GM19025 (cell line): Measurements from ENCODE around the gene TRIM68.

Source experiments
- ATAC-seq: cut with Tn5 transposase; IDR thresholded peaks from one replicate; pipeline ENCODE4 v1.9.1; 2021; ENCODE audit warnings: mild to moderate bottlenecking, low read depth, moderate library complexity; ENCODE audit not compliant: unreplicated experiment

TRIM68 gene

GRCh38 chr11:4606231-4607015 lies 1.6 kb downstream of the TRIM68 start:
- no peak for ATAC-seq

GRCh38 chr11:4605057-4605456 lies 3.0 kb downstream of the TRIM68 start:
- ATAC-seq, result no peak

GRCh38 chr11:4593739-4594138 lies 14.3 kb downstream of the TRIM68 start, which contains the start of gene OR52I1:
Gene OR52I1, plus strand, starts transcription at chr11:4594039. Its CDS starts 0 bp downstream, at chr11:4594039.
- ATAC-seq, result no peak

- ATAC-seq, result no peak
Observed at GRCh38 chr11:4589017-4589416, 19.0 kb downstream of the TRIM68 start.

- ATAC-seq, result no peak
Observed at GRCh38 chr11:4581443-4581842, 26.6 kb downstream of the TRIM68 start, which contains the start of gene OR52I2. Gene OR52I2, plus strand, starts transcription at chr11:4581743.

- no peak for ATAC-seq
Observed at GRCh38 chr11:4580124-4580523, 27.9 kb downstream of the TRIM68 start.

GRCh38 chr11:4578624-4579023 lies 29.4 kb downstream of the TRIM68 start:
- no peak for ATAC-seq

GRCh38 chr11:4577761-4578160 lies 30.3 kb downstream of the TRIM68 start:
- ATAC-seq, result no peak

- no peak for ATAC-seq
Observed at GRCh38 chr11:4576880-4577279, 31.2 kb downstream of the TRIM68 start.

- no peak for ATAC-seq
Observed at GRCh38 chr11:4569075-4569474, 39.0 kb downstream of the TRIM68 start.

GRCh38 chr11:4565371-4565770 lies 42.7 kb downstream of the TRIM68 start:
- no peak for ATAC-seq

GRCh38 chr11:4560467-4560866 lies 47.6 kb downstream of the TRIM68 start:
- ATAC-seq, result no peak

- ATAC-seq, result no peak
Observed at GRCh38 chr11:4559527-4560440, 48.2 kb downstream of the TRIM68 start.

- ATAC-seq, result no peak
Observed at GRCh38 chr11:4551346-4551979, 56.6 kb downstream of the TRIM68 start.
